COR-L47 (cell line): ENCODE measurements around the gene CFAP46.
A peak's percentile ranks its signal among the peaks of the same experiment; 100 is the strongest.
"Not testable (repeated sequence)": the region's sequence is repeated elsewhere in the genome, so short reads cannot be mapped to it uniquely, and the experiment has no call there.

Experiments
- DNase-seq: peaks from one replicate; lab custom pipeline; 2025; lab: John Stamatoyannopoulos, UW

The CFAP46 gene

GRCh38 chr10:132788180-132788830 is 154.1 kb downstream of the CFAP46 start:
- no peak for DNase-seq

GRCh38 chr10:132787495-132788179 is 154.7 kb downstream of the CFAP46 start:
- DNase-seq, result no peak

GRCh38 chr10:132786884-132787494 is 155.4 kb downstream of the CFAP46 start:
- DNase-seq, result no peak

DNA sequence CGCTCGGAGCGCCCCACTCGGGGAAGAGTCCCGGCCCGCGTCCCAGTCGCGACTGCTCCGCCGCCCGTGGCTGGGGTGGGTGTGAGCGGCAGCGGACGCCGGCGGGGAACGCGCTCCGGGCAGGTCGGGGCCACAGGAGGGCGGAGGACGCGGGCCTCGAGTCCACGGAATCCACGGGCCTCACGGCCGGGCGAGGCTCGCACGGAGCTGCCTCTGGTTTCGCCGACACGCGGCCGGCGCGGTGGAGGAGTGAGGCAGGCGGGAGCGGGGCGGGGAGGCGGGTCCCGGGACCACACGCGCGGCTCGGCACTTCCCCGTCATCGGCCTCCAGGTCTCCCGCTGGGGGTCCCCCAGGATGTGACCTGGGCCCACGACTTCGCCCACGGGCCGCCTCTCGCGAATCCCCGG is 155.9 kb downstream of the CFAP46 start:
- DNase-seq, result no peak

DNA sequence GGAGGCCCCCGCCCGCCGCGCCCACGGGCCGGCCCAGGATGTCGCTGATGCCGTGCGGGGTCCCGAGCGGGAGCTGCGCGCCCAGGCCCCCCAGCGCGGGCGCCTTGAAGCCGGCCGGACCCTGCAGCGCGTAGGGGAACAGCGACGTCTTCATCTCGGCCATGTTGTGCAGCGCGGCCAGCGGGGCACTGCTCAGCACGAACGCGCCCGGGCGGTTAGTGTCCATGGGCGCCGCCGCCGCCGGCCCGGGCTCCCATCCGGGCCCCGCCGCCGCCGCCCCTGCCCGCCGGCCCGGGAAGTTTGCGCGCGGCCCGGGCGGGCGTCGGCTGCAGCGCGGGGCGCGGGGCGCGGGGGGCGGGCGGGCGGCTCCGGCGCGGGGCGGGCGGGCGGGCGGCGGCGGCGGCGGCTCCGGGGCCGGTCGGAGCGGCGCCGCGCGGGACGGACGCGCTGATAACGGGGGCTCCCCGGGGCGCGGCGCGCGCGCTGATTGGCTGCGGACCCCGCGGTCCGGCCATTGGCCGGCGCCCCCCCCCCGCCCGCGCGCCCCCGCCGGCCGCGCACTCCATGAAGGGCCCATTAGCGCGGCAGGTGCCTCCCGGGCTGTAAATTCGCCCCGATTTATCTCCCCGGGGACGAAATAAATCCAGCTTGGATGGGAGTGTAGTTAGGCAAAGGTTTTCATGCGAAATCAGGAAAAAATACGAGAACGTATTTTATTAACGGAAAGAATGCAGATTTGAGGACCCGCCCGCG is 156.5 kb downstream of the CFAP46 start, which contains the start of gene NKX6-2:
TSS of gene NKX6-2 (minus strand) at position 425 of the 753 bp plus-strand sequence. CDS start at position 226, 199 bp downstream.
- DNase-seq, result no peak

GRCh38 chr10:132784866-132785722 is 157.3 kb downstream of the CFAP46 start:
- DNase-seq, result no peak

DNA sequence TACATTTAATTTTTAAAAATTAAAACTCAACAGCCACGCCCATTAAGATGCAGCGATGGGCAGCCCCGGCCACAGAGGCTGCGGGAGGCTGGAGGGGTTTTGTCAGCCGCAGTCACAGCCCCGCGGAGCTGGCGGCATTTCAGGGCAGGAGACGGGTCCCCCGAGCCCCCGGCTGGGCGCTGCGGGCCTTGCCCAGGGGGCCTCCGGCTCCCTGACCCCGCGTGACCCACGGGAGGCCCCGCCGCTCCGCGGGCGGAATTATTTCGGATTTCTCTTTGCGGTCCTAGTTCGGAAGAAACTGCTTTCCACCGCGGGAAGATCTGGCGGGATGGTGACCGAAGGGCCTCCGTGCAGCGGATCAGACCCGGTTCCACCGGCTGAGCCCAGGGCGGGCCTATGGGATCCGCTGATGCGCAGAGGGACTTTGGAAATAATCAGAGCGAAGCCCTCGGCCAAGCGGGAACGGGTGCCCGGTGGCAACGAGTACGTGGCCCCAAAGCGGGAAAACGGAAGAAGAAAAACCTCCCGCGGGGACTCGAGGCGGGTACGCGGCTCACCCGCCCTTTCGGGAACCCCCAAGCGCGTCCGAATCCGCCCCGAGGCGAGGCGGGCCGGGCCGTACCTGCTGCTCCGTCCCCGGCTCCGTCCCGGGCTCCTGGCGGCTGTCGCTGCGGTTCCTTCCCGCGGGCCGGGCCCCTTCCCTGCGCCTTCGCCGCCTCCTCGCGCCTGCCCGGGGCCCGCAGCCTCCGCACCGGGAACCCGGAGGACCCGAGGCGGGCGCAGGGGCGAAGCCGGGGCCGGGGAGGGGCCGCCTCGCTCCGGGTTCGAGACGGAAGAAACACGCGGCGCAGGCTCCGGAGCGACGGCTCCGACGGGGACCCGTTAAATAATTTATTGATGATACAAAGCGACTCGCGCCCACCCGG is 158.2 kb downstream of the CFAP46 start:
- no peak for DNase-seq

DNA sequence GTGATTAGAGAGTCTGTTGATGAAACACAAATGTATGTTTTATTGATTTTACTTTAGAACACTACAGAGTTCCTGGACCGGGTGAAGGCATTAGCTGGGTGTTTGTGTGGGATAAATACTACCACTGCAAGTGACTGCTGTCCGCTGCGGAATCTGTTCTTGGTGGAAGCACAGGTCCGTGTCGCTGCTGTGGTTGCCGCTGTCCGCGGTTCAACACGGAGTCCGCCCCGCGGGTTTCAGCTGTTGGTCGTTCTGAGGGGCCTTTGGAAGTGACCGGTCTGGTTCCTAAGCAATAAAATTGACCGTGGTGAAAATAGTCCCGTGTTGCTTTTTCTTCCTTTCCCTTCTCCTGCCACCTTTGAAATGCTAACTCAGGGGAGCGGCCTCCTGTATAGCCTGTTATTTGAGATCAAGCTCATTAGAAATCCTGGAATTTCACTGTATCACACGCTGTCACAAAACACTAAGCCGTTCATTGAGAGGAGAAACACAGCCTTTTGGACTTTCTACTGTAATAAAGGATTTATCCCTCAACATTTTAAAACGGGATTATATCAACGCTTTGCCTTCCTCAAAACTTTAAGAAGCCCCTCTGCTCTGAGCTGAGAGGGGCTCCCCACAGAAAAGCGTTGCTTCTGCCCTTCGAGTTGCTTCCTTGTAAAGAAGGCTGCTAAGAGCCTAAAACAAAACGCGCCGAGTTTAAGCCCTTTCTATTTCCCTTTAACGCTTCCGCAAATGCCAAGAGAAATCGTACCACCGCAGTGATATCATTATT is 159.0 kb downstream of the CFAP46 start:
- DNase-seq, result no peak

GRCh38 chr10:132781556-132781955 is 160.8 kb downstream of the CFAP46 start:
- no peak for DNase-seq

GRCh38 chr10:132780356-132780755 is 162.0 kb downstream of the CFAP46 start:
- DNase-seq, result no peak

- DNase-seq, result no peak
Measured at GRCh38 chr10:132779549-132780294, 162.6 kb downstream of the CFAP46 start.

GRCh38 chr10:132777441-132777840 is 164.9 kb downstream of the CFAP46 start:
- DNase-seq, result no peak

- no peak for DNase-seq
Measured at GRCh38 chr10:132776821-132777220, 165.5 kb downstream of the CFAP46 start.

GRCh38 chr10:132776186-132776585 is 166.2 kb downstream of the CFAP46 start:
- DNase-seq, result no peak

- peak; percentile 46 for DNase-seq
Measured at GRCh38 chr10:132774902-132775863, 167.2 kb downstream of the CFAP46 start.

DNA sequence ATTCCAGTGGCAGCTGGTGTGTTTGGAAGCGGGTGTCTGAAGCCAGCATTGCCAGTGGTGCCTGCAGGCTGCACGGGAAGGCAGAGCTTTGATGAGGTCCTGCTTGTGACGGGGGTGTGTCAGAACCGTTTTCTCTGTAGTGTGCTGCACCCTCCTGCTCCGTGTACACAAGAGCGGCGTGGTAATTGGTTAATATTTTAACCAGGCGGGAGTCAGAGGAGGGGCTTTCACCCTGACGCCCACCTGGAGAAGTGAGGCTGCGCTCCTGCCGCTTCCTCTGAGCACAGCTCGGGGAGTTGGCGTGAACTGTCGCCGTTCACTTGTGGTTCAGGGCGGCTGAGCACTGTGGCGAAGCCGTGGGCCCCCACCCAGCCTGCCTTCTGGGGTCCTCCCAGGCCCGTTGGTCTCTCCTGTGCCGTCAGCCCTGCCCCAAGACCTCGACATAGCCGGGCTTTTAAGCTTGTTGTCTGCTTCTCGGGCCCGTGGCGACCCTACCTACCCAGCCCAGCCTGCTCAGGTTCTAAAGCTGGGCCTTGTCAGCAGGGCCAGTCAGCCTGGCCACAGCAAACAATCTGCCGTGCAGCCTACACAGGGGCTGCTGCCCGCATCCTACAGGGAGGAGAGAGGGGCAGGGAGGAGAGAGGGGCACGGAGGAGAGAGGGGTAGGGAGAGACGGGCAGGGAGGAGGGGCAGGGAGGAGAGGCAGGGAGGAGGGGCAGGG is 168.0 kb downstream of the CFAP46 start:
- DNase-seq, result no peak

DNA sequence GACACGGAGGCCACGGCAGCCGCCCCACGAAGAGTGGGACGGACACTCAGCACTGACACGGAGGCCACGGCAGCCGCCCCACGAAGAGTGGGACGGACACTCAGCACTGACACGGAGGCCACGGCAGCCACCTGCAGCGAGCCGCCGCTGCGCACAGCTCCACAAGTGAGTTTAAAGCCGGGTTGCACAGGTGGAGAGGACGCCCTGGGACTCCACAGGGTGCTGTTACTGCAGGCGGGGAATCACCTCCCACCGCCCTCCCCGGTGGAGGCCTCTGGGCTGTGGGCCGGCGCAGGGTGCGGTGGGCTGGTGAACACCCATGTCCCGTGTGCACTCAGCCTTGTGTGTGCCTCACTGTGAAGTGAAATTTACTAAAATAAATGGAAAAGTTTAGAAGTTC is 169.6 kb downstream of the CFAP46 start:
- DNase-seq, result not testable (repeated sequence)
